Activated T-cell treated with anti-CD3 and anti-CD28 coated beads for 48 hours (primary cell): ENCODE measurements around the gene STH.
"Not testable (repeated sequence)": the region's sequence is repeated elsewhere in the genome, so short reads cannot be mapped to it uniquely, and the experiment has no call there.

Experiments used
- DNase-seq: peaks from one replicate; pipeline ENCODE4 v3.0.0-alpha.2; 2020; ENCODE audit warnings: low read depth

STH gene

GRCh38 chr17:46006082-46006481, 7.0 kb downstream of the STH start:
- not testable (repeated sequence) for DNase-seq

GRCh38 chr17:46007461-46007965, 8.5 kb downstream of the STH start:
- no peak for DNase-seq

DNA sequence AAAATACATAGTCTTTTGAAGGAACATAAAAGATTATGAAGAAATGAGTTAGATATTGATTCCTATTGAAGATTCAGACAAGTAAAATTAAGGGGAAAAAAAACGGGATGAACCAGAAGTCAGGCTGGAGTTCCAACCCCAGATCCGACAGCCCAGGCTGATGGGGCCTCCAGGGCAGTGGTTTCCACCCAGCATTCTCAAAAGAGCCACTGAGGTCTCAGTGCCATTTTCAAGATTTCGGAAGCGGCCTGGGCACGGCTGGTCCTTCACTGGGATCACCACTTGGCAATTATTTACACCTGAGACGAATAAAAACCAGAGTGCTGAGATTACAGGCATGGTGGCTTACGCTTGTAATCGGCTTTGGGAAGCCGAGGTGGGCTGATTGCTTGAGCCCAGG, 9.5 kb downstream of the STH start:
- DNase-seq: no peak

DNA sequence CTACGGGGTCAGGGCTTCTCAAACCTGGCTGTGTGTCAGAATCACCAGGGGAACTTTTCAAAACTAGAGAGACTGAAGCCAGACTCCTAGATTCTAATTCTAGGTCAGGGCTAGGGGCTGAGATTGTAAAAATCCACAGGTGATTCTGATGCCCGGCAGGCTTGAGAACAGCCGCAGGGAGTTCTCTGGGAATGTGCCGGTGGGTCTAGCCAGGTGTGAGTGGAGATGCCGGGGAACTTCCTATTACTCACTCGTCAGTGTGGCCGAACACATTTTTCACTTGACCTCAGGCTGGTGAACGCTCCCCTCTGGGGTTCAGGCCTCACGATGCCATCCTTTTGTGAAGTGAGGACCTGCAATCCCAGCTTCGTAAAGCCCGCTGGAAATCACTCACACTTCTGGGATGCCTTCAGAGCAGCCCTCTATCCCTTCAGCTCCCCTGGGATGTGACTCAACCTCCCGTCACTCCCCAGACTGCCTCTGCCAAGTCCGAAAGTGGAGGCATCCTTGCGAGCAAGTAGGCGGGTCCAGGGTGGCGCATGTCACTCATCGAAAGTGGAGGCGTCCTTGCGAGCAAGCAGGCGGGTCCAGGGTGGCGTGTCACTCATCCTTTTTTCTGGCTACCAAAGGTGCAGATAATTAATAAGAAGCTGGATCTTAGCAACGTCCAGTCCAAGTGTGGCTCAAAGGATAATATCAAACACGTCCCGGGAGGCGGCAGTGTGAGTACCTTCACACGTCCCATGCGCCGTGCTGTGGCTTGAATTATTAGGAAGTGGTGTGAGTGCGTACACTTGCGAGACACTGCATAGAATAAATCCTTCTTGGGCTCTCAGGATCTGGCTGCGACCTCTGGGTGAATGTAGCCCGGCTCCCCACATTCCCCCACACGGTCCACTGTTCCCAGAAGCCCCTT, 10.9 kb downstream of the STH start:
- no peak for DNase-seq

- DNase-seq: no peak
These were observed 11.6 kb downstream of the STH start for GRCh38 chr17:46010597-46011186.

DNA sequence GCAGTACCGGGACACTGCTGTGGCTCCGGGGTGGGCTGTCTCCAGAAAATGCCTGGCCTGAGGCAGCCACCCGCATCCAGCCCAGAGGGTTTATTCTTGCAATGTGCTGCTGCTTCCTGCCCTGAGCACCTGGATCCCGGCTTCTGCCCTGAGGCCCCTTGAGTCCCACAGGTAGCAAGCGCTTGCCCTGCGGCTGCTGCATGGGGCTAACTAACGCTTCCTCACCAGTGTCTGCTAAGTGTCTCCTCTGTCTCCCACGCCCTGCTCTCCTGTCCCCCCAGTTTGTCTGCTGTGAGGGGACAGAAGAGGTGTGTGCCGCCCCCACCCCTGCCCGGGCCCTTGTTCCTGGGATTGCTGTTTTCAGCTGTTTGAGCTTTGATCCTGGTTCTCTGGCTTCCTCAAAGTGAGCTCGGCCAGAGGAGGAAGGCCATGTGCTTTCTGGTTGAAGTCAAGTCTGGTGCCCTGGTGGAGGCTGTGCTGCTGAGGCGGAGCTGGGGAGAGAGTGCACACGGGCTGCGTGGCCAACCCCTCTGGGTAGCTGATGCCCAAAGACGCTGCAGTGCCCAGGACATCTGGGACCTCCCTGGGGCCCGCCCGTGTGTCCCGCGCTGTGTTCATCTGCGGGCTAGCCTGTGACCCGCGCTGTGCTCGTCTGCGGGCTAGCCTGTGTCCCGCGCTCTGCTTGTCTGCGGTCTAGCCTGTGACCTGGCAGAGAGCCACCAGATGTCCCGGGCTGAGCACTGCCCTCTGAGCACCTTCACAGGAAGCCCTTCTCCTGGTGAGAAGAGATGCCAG, 12.9 kb downstream of the STH start:
- no peak for DNase-seq

DNA sequence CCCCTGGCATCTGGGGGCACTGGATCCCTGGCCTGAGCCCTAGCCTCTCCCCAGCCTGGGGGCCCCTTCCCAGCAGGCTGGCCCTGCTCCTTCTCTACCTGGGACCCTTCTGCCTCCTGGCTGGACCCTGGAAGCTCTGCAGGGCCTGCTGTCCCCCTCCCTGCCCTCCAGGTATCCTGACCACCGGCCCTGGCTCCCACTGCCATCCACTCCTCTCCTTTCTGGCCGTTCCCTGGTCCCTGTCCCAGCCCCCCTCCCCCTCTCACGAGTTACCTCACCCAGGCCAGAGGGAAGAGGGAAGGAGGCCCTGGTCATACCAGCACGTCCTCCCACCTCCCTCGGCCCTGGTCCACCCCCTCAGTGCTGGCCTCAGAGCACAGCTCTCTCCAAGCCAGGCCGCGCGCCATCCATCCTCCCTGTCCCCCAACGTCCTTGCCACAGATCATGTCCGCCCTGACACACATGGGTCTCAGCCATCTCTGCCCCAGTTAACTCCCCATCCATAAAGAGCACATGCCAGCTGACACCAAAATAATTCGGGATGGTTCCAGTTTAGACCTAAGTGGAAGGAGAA, 13.5 kb downstream of the STH start:
- no peak for DNase-seq

DNA sequence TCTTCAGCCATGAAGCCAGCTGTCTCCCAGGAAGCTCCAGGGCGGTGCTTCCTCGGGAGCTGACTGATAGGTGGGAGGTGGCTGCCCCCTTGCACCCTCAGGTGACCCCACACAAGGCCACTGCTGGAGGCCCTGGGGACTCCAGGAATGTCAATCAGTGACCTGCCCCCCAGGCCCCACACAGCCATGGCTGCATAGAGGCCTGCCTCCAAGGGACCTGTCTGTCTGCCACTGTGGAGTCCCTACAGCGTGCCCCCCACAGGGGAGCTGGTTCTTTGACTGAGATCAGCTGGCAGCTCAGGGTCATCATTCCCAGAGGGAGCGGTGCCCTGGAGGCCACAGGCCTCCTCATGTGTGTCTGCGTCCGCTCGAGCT, 14.1 kb downstream of the STH start:
- no peak for DNase-seq

- DNase-seq: no peak
These were observed 14.6 kb downstream of the STH start for GRCh38 chr17:46013502-46014165.

DNA sequence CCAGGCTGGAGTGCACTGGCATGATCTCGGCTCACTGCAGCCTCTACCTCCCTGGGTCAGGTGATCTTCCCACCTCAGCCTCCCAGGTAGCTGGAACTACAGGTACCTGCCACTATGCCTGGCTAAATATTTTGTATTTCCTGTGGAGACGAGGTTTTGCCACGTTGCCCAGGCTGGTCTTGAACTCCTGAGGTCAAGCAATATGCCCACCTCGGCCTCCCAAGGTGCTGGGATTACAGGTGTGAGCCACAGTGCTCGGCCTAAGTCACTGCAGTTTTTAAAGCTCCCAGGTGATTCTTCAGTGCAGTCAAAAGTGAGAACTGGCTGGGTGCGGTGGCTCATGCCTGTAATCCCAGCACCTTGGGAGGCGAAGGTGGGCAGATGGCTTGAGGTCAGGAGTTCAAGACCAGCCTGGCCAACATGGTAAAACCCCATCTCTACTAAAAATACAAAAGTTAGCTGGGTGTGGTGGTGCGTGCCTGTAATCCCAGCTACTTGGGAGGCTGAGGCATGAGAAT, 20.4 kb downstream of the STH start:
- DNase-seq: not testable (repeated sequence)

- peak; percentile 36 for DNase-seq
These were observed 21.1 kb downstream of the STH start for GRCh38 chr17:46020023-46020761.

DNA sequence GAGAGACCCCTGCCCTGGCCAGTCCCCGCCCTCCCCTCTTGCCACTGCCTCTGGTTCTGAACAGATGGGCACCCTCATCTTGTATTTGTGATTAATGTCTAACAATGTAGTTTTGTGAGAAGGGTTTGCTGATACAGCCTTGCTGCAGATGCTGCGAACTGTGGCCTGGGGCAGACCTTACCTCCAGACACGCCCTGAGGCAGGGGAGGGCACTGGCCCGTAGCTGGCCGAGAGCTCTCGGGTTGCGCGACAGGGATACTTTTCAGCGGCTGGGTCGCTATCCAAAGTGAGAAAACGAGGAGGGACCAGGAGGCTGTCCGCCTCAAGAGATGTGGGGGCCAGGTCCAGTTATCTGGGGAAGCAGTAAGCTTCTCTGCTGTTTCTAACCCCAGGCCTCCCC, 21.9 kb downstream of the STH start:
- DNase-seq: no peak

DNA sequence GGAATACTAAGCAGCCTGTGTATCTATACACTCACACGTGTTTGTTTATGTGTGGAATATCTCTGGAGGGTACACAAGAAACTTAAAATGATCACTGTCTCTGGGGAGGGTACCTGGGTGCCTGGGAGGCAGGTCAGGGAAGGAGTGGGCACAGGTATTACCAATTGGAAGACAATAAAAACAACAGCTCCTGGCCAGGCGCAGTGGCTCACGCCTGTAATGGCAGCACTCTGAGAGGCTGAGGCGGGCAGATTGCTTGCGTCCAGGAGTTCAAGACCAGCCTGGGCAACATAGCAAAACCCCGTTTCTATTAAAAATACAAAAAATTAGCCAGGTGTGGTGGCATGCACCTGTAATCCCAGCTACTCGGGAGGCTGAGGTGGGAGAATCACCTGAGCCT, 24.3 kb downstream of the STH start:
- DNase-seq: not testable (repeated sequence)

DNA sequence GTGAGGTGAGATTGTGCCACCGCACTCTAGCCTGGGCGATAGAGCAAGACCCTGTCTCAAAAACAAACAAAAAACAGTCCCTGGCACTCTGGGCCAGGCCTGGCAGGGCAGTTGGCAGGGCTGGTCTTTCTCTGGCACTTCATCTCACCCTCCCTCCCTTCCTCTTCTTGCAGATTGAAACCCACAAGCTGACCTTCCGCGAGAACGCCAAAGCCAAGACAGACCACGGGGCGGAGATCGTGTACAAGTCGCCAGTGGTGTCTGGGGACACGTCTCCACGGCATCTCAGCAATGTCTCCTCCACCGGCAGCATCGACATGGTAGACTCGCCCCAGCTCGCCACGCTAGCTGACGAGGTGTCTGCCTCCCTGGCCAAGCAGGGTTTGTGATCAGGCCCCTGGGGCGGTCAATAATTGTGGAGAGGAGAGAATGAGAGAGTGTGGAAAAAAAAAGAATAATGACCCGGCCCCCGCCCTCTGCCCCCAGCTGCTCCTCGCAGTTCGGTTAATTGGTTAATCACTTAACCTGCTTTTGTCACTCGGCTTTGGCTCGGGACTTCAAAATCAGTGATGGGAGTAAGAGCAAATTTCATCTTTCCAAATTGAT, 24.8 kb downstream of the STH start:
- DNase-seq: no peak

GRCh38 chr17:46024590-46024989, 25.5 kb downstream of the STH start:
- no peak for DNase-seq

DNA sequence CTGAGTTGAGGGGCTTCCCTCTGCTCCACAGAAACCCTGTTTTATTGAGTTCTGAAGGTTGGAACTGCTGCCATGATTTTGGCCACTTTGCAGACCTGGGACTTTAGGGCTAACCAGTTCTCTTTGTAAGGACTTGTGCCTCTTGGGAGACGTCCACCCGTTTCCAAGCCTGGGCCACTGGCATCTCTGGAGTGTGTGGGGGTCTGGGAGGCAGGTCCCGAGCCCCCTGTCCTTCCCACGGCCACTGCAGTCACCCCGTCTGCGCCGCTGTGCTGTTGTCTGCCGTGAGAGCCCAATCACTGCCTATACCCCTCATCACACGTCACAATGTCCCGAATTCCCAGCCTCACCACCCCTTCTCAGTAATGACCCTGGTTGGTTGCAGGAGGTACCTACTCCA, 26.0 kb downstream of the STH start:
- no peak for DNase-seq

- DNase-seq: no peak
These were observed 26.6 kb downstream of the STH start for GRCh38 chr17:46025510-46026165.

DNA sequence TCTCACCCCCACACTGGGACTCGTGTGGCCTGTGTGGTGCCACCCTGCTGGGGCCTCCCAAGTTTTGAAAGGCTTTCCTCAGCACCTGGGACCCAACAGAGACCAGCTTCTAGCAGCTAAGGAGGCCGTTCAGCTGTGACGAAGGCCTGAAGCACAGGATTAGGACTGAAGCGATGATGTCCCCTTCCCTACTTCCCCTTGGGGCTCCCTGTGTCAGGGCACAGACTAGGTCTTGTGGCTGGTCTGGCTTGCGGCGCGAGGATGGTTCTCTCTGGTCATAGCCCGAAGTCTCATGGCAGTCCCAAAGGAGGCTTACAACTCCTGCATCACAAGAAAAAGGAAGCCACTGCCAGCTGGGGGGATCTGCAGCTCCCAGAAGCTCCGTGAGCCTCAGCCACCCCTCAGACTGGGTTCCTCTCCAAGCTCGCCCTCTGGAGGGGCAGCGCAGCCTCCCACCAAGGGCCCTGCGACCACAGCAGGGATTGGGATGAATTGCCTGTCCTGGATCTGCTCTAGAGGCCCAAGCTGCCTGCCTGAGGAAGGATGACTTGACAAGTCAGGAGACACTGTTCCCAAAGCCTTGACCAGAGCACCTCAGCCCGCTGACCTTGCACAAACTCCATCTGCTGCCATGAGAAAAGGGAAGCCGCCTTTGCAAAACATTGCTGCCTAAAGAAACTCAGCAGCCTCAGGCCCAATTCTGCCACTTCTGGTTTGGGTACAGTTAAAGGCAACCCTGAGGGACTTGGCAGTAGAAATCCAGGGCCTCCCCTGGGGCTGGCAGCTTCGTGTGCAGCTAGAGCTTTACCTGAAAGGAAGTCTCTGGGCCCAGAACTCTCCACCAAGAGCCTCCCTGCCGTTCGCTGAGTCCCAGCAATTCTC, 27.4 kb downstream of the STH start:
- no peak for DNase-seq
